ENCODE results near the gene RBMS3.

The RBMS3 gene

GRCh38 chr3:29275309-29275708 lies 5.6 kb upstream of the RBMS3 start:
- in situ Hi-C loops (cut with HindIII; ENCODE audit: low sequenced_read_pairs): no loop called here

- in situ Hi-C loops (cut with HindIII; ENCODE audit: low sequenced_read_pairs): no loop called here
These were observed 3.6 kb upstream of the RBMS3 start for GRCh38 chr3:29277249-29277648.

- in situ Hi-C loops (cut with HindIII; ENCODE audit: low sequenced_read_pairs): no loop called here
These were observed 1.6 kb upstream of the RBMS3 start for GRCh38 chr3:29279286-29279685.

GRCh38 chr3:29279806-29280205 lies 1.1 kb upstream of the RBMS3 start:
- in situ Hi-C loops (cut with HindIII; ENCODE audit: low sequenced_read_pairs): no loop called here

- in situ Hi-C loops (cut with HindIII; ENCODE audit: low sequenced_read_pairs): no loop called here
These were observed 148 bp downstream of the RBMS3 start for GRCh38 chr3:29281094-29281343.

GRCh38 chr3:29281344-29282241 lies 722 bp downstream of the RBMS3 start:
- in situ Hi-C loops (cut with HindIII; ENCODE audit: low sequenced_read_pairs): no loop called here

GRCh38 chr3:29282427-29283230 lies 1.8 kb downstream of the RBMS3 start:
- in situ Hi-C loops (cut with HindIII; ENCODE audit: low sequenced_read_pairs): no loop called here

GRCh38 chr3:29283231-29284119 lies 2.6 kb downstream of the RBMS3 start:
- in situ Hi-C loops (cut with HindIII; ENCODE audit: low sequenced_read_pairs): no loop called here

GRCh38 chr3:29284497-29284896 lies 3.6 kb downstream of the RBMS3 start:
- in situ Hi-C loops (cut with HindIII; ENCODE audit: low sequenced_read_pairs): no loop called here

GRCh38 chr3:29285471-29286071 lies 4.7 kb downstream of the RBMS3 start:
- in situ Hi-C loops (cut with HindIII; ENCODE audit: low sequenced_read_pairs): loop anchor here (5.0 kb wide), 1 partner anchor 52 kb away; no protein-coding TSS in a partner anchor

GRCh38 chr3:29286478-29287240 lies 5.8 kb downstream of the RBMS3 start:
- in situ Hi-C loops (cut with HindIII; ENCODE audit: low sequenced_read_pairs): loop anchor here (5.0 kb wide), 1 partner anchor 51 kb away; no protein-coding TSS in a partner anchor

GRCh38 chr3:29290596-29290995 lies 9.7 kb downstream of the RBMS3 start:
- in situ Hi-C loops (cut with HindIII; ENCODE audit: low sequenced_read_pairs): no loop called here

GRCh38 chr3:29291260-29291981 lies 10.6 kb downstream of the RBMS3 start:
- in situ Hi-C loops (cut with HindIII; ENCODE audit: low sequenced_read_pairs): no loop called here

- in situ Hi-C loops (cut with HindIII; ENCODE audit: low sequenced_read_pairs): no loop called here
These were observed 11.1 kb downstream of the RBMS3 start for GRCh38 chr3:29291982-29292363.

- in situ Hi-C loops (cut with HindIII; ENCODE audit: low sequenced_read_pairs): no loop called here
These were observed 12.6 kb downstream of the RBMS3 start for GRCh38 chr3:29293421-29293820.

- in situ Hi-C loops (cut with HindIII; ENCODE audit: low sequenced_read_pairs): loop anchor here (5.0 kb wide), 1 partner anchor 41 kb away; no protein-coding TSS in a partner anchor
These were observed 17.1 kb downstream of the RBMS3 start for GRCh38 chr3:29297998-29298397.

- in situ Hi-C loops (cut with HindIII; ENCODE audit: low sequenced_read_pairs): no loop called here
These were observed 20.6 kb downstream of the RBMS3 start for GRCh38 chr3:29301332-29302019.

- in situ Hi-C loops (cut with HindIII; ENCODE audit: low sequenced_read_pairs): no loop called here
These were observed 21.7 kb downstream of the RBMS3 start for GRCh38 chr3:29302619-29303018.

- in situ Hi-C loops (cut with HindIII; ENCODE audit: low sequenced_read_pairs): no loop called here
These were observed 26.4 kb downstream of the RBMS3 start for GRCh38 chr3:29307295-29307694.
